K562 (cell line): ENCODE results near the gene AGK. TPM values are rescaled to one million over a fixed set of nuclear protein-coding genes. Genes with fewer than 3 reads are reported as not detected.

Source experiments
- CBFA2T2 ChIP-seq: fragments of 450-650 bp; conservative IDR thresholded peaks from 2 replicates; pipeline ENCODE4 v1.6.1; 2017; ENCODE audit warnings: mild to moderate bottlenecking
- CEBPB ChIP-seq: fragments of 450-650 bp; IDR thresholded peaks from 2 replicates; pipeline ENCODE4 v1.6.1; 2016; ENCODE audit warnings: missing genetic modification characterization, missing compliant biosample characterization
- CREB3 ChIP-seq: fragments of 450-650 bp; conservative IDR thresholded peaks from 2 replicates; pipeline ENCODE4 v1.6.1; 2016; ENCODE audit warnings: missing genetic modification characterization, low read depth, mild to moderate bottlenecking, missing compliant biosample characterization, moderate library complexity
- DMBX1 ChIP-seq: fragments of 250-450 bp; sonication (Bioruptor Pico); IDR thresholded peaks from 2 replicates; pipeline ENCODE4 v1.8.0; 2022; ENCODE audit warnings: inconsistent platforms, mild to moderate bottlenecking, moderate library complexity, borderline replicate concordance
- ETV1 ChIP-seq: fragments of 450-650 bp; conservative IDR thresholded peaks from 2 replicates; pipeline ENCODE4 v1.6.1; 2016; ENCODE audit warnings: missing genetic modification characterization, control low read depth, low read depth, missing compliant biosample characterization
- GABPB2 ChIP-seq: fragments of 250-450 bp; sonication (Bioruptor Pico); conservative IDR thresholded peaks from 2 replicates; pipeline ENCODE4 v1.5.1; 2021; ENCODE audit warnings: mild to moderate bottlenecking
- GATAD2B ChIP-seq: fragments of 450-650 bp; IDR thresholded peaks from 2 replicates; pipeline ENCODE4 v1.6.1; 2017; ENCODE audit warnings: mild to moderate bottlenecking, borderline replicate concordance
- IRF1 ChIP-seq: sonication (generic); formaldehyde crosslinking; IDR thresholded peaks from 2 replicates; pipeline ENCODE4 v1.8.0; 2022; ENCODE audit warnings: missing genetic modification reagents, mild to moderate bottlenecking, borderline replicate concordance
- NR0B1 ChIP-seq: fragments of 450-650 bp; IDR thresholded peaks from one replicate; pipeline ENCODE4 v1.6.1; 2018; ENCODE audit warnings: mild to moderate bottlenecking, moderate library complexity; ENCODE audit not compliant: partially characterized antibody
- NR4A1 ChIP-seq, 2 experiments: fragments of 250-450 bp in 1 of 2; fragments of 450-650 bp in 1 of 2; sonication (Bioruptor Pico) in 1 of 2; IDR thresholded peaks; 2 replicates each; pipeline versions ENCODE4 v1.4.0 to v1.6.1; 2016 to 2020; ENCODE audit warnings: mild to moderate bottlenecking in 2 of 2, missing compliant biosample characterization in 1 of 2, missing genetic modification characterization in 1 of 2, moderate library complexity in 1 of 2
- POLR3G ChIP-seq: IDR thresholded peaks from 2 replicates; pipeline ENCODE4 v1.6.1; 2011; ENCODE audit not compliant: insufficient read length, insufficient replicate concordance; ENCODE audit errors: extremely low read depth
- RB1 ChIP-seq: fragments of 450-650 bp; IDR thresholded peaks from 2 replicates; pipeline ENCODE4 v1.6.1; 2017; ENCODE audit warnings: low read depth, mild to moderate bottlenecking
- SP1 ChIP-seq: sonication (generic); formaldehyde crosslinking; IDR thresholded peaks from 2 replicates; pipeline ENCODE4 v1.8.1; 2022; ENCODE audit warnings: mild to moderate bottlenecking, missing genetic modification reagents
- TEAD1 ChIP-seq, 2 experiments: fragments of 450-650 bp in 1 of 2; sonication (generic) in 1 of 2; formaldehyde crosslinking; IDR thresholded peaks; 2 replicates each; pipeline versions ENCODE4 v1.4.0 to v1.8.0; 2020 to 2022; ENCODE audit warnings: mild to moderate bottlenecking in 2 of 2, missing genetic modification reagents in 1 of 2
- TRIM24 ChIP-seq, 2 experiments: fragments of 450-650 bp; IDR thresholded peaks; 2 replicates each; pipeline ENCODE4 v1.6.1; 2016
- ZBTB33 ChIP-seq: sonication (generic); formaldehyde crosslinking; IDR thresholded peaks from 2 replicates; pipeline ENCODE4 v1.8.1; 2023; ENCODE audit warnings: mild to moderate bottlenecking, missing genetic modification reagents
- ZNF644 ChIP-seq: fragments of 200-800 bp; sonication (Bioruptor generic); IDR thresholded peaks from 2 replicates; pipeline ENCODE4 v1.6.1; 2016; ENCODE audit warnings: low read depth, missing genetic modification characterization, missing compliant biosample characterization
- ZNF740 ChIP-seq, 3 experiments: fragments of 200-800 bp in 1 of 3; sonication (Bioruptor generic) in 1 of 3; sonication (generic) in 1 of 3; formaldehyde crosslinking in 1 of 3; IDR thresholded peaks; 2 replicates each; pipeline versions ENCODE4 v1.6.1 to v1.8.0; 2016 to 2022; ENCODE audit warnings: mild to moderate bottlenecking in 2 of 3, missing compliant biosample characterization in 2 of 3, missing genetic modification characterization in 2 of 3, missing genetic modification reagents in 1 of 3
- ZNF785 ChIP-seq: fragments of 250-450 bp; sonication (Bioruptor Pico); IDR thresholded peaks from 2 replicates; pipeline ENCODE4 v1.4.0; 2020; ENCODE audit warnings: mild to moderate bottlenecking
- polyA plus RNA-seq, 8 experiments: library from polyadenylated mRNA; depleted of rRNA in 4 of 8; stranded (reverse) in 5 of 8; unstranded in 3 of 8; fragments of >200 nt; fragmentation: Nextera tagmentation in 2 of 8; fragmentation: Illumina TruSeq in 1 of 8; extraction: Ambion mirVana in 2 of 8; extraction: Trizol in 1 of 8; gene quantifications; 2 replicates each; pipeline versions ENCODE4 v1.2.1 to v1.2.3, GENCODE V29; 2011 to 2014; ENCODE audit warnings: inconsistent platforms in 1 of 8, missing spikeins in 1 of 8
- total RNA-seq, 7 experiments: library from RNA; depleted of rRNA in 6 of 7; stranded (reverse); fragments of >200 nt in 6 of 7; fragmentation: Illumina TruSeq in 2 of 7; extraction: Trizol in 2 of 7; gene quantifications; 2 replicates each; pipeline versions ENCODE4 v1.2.1 to v1.2.3, GENCODE V29; 2011 to 2021; ENCODE audit warnings: low replicate concordance in 1 of 7

The AGK gene
- total and polyA plus RNA-seq, 9 of the 15 experiments (the other 6 are each of a cell fraction or from before 2014, with no cell fraction given) = 50.7 to 128 (median 71.8) TPM

GRCh38 chr7:141551094-141551781 is at the start of gene AGK (continued):
- TF ChIP-seq DMBX1 (peak; percentile 75), POLR3G (no peak), ETV1 (0 out of 2 replicates have a peak, but pooled peaks have one; percentile 4), NR4A1 (CRISPR knock-in tag; IDR thresholded peaks at IDR 0.05) (no peak), NR4A1 (tag; IDR thresholded peaks at IDR 0.05) (no peak), RB1 (peak; percentile 99), ZNF644 (tag) (no peak), GABPB2 (CRISPR knock-in tag) (no peak), TEAD1 (CRISPR knock-in tag; IDR thresholded peaks at IDR 0.05) (peak in 1 of 2 experiments; percentile 90; a peak in 1 of 4 replicates), SP1 (peak; percentile 93), CREB3 (no peak), ZNF785 (CRISPR knock-in tag) (no peak), CBFA2T2 (no peak), CEBPB (tag) (peak; percentile 94), NR0B1 (no peak), ZNF740 (CRISPR knock-in tag; IDR thresholded peaks at IDR 0.05) (peak; percentile 92), ZNF740 (tag; IDR thresholded peaks at IDR 0.05) (peak in 1 of 2 experiments; percentile 51; a peak in 1 of 4 replicates), TRIM24 (IDR thresholded peaks at IDR 0.05) (peak in 1 of 2 experiments; percentile 99; a peak in 2 of 4 replicates), GATAD2B (peak; percentile 89), IRF1 (no peak), ZBTB33 (CRISPR knock-in tag) (peak; percentile 86)
